Measurements from ENCODE around the gene ADISSP.
A peak's percentile ranks its signal among the peaks of the same experiment; 100 is the strongest.

Gene ADISSP

GRCh38 chr20:3767427-3768341, at the start of gene ADISSP:
TSS of gene ADISSP (minus strand) at chr20:3767753. CDS start at chr20:3760100, 7,653 bp downstream.
- Histone ChIP-seq H3K36me3 (ENCODE audit: control insufficient read depth in 1 of 2, insufficient read depth in 2 of 2, low read length in 2 of 2) (no peaks in the 10 kb centered on the region), H3K4me1 (ENCODE audit: control insufficient read depth in 1 of 2, insufficient read depth in 2 of 2, low read length in 2 of 2) (peaks cover 12 to 48% of the 10 kb centered on the region in 2 donors), H3K9me3 (ENCODE audit: control insufficient read depth in 1 of 2, low read length in 2 of 2) (no peaks in the 10 kb centered on the region), H3K4me3 (ENCODE audit: low read depth in 1 of 2, low read length in 2 of 2) (peak within 1 kb of the TSS; percentile 69 to 94), H3K27ac (ENCODE audit: low read length) (peak within 1 kb of the TSS; percentile 82), H3K27me3 (ENCODE audit: low read depth, low read length) (no peaks in the 10 kb centered on the region)

DNA sequence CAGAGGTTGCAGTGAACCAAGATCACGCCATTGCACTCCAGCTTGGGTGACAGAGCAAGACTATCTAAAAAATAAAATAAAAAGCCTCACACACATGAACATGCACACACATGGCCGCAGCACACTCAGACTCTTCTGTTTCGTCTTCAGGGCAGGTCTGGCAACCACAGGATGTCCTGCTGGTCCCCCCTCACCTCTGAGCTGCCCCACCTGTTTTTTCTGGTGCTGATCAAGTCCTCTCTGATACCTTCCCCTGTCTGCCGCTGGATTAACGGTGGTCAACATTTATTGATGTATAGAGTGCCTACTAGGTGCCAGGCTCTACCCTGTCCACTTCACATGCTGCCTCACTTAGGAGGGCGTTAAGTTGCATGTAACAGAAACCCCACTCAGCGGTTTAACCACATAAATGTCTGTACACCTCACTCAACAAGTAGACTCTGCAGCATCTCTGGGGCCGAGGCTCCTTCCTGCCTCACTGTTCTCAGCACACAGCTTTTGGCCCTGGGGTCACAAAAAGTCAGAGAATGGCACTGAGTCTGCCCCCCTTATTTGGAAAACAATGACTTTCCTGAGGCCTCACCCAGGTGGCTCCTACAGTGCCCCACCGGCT, 48.3 kb upstream of the ADISSP start:
- H3K27me3 ChIP-seq (ENCODE audit: low read depth, low read length): no peaks in the 10 kb centered on the region
- H3K4me3 ChIP-seq (ENCODE audit: low read depth in 1 of 2, low read length in 2 of 2): no peak overlapping the region
- H3K27ac ChIP-seq (ENCODE audit: low read length): no peak overlapping the region
- H3K4me1 ChIP-seq (ENCODE audit: control insufficient read depth in 1 of 2, insufficient read depth in 2 of 2, low read length in 2 of 2): peaks cover 6 to 36% of the 10 kb centered on the region in 2 donors
- H3K36me3 ChIP-seq (ENCODE audit: control insufficient read depth in 1 of 2, insufficient read depth in 2 of 2, low read length in 2 of 2): peaks cover 0 to 5% of the 10 kb centered on the region in 2 donors
- no peaks in the 10 kb centered on the region for H3K9me3 ChIP-seq (ENCODE audit: control insufficient read depth in 1 of 2, low read length in 2 of 2)

GRCh38 chr20:3814928-3815495, 47.5 kb upstream of the ADISSP start:
- Histone ChIP-seq H3K9me3 (ENCODE audit: control insufficient read depth in 1 of 2, low read length in 2 of 2) (no peaks in the 10 kb centered on the region), H3K4me3 (ENCODE audit: low read depth in 1 of 2, low read length in 2 of 2) (no peak overlapping the region), H3K27ac (ENCODE audit: low read length) (no peak overlapping the region), H3K36me3 (ENCODE audit: control insufficient read depth in 1 of 2, insufficient read depth in 2 of 2, low read length in 2 of 2) (no peaks in the 10 kb centered on the region), H3K4me1 (ENCODE audit: control insufficient read depth in 1 of 2, insufficient read depth in 2 of 2, low read length in 2 of 2) (peaks cover 6 to 39% of the 10 kb centered on the region in 2 donors), H3K27me3 (ENCODE audit: low read depth, low read length) (no peaks in the 10 kb centered on the region)

- Histone ChIP-seq H3K27ac (ENCODE audit: low read length) (no peak overlapping the region), H3K36me3 (ENCODE audit: control insufficient read depth in 1 of 2, insufficient read depth in 2 of 2, low read length in 2 of 2) (no peaks in the 10 kb centered on the region), H3K4me3 (ENCODE audit: low read depth in 1 of 2, low read length in 2 of 2) (no peak overlapping the region), H3K27me3 (ENCODE audit: low read depth, low read length) (no peaks in the 10 kb centered on the region), H3K4me1 (ENCODE audit: control insufficient read depth in 1 of 2, insufficient read depth in 2 of 2, low read length in 2 of 2) (peaks cover 6 to 29% of the 10 kb centered on the region in 2 donors), H3K9me3 (ENCODE audit: control insufficient read depth in 1 of 2, low read length in 2 of 2) (no peaks in the 10 kb centered on the region)
These were observed 46.5 kb upstream of the ADISSP start for GRCh38 chr20:3813848-3814581.

DNA sequence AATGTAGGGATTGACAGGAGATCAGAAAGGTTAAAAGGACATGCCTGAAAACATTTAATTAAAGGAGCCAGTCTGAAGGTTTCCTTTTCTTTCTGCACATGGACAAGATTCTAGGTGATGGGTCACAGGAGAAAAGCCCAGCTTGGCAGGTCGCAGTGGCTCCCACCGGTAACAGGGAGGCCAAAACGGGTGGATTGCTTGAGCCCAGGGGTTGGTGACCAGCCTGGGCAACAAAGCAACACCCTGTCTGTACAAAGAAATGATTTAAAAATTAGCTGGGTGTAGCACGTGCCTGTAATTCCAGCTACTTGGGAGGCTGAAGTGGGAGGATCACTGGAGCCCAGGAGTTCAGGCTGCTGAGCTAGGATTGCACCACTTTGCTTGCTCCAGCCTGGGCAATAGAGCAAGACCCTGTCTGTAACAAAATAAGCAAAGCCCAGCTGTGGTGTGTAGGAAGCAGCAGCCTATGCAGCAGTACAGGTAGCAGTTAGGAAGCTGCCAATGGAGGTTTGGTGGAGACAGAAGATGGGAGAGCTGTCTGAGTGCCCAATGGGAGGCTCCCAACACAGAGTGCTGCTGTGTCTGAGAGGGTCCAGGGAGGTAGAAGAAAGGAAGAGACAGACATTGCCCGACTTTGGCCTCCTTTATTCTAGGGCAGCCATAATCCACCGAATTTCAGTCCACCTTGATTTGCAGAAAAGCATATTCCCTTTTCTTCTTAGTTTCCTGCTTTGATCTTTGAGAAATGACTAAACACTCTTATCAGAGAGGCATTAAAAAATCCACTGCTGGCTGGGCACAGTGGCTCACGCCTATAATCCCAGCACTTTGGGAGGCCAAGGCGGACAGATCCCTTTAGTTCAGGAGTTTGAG, 45.7 kb upstream of the ADISSP start:
- Histone ChIP-seq H3K4me3 (ENCODE audit: low read depth in 1 of 2, low read length in 2 of 2) (no peak overlapping the region), H3K36me3 (ENCODE audit: control insufficient read depth in 1 of 2, insufficient read depth in 2 of 2, low read length in 2 of 2) (no peaks in the 10 kb centered on the region), H3K27me3 (ENCODE audit: low read depth, low read length) (no peaks in the 10 kb centered on the region), H3K4me1 (ENCODE audit: control insufficient read depth in 1 of 2, insufficient read depth in 2 of 2, low read length in 2 of 2) (peaks cover 6 to 25% of the 10 kb centered on the region in 2 donors), H3K27ac (ENCODE audit: low read length) (peak overlapping the region; percentile 27), H3K9me3 (ENCODE audit: control insufficient read depth in 1 of 2, low read length in 2 of 2) (no peaks in the 10 kb centered on the region)

DNA sequence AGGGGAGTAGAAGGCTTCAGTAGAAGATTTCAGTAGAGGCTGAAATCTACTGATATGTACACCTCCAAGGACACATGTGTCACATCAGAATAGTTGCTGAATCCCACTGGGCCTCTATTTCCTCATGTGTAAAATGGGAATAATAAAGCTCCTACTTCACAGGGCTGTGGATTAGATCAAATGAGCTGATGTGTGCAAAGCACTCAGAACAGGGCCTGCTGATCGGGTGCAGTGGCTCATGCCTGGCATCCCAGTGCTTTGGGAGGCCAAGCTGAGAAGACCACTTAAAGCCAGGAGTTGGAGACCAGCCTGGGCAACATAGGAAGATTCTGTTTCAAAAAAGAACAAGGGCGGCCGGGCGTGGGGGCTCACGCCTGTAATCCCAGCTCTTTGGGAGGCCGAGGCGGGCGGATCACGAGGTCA, 44.7 kb upstream of the ADISSP start:
- Histone ChIP-seq H3K4me1 (ENCODE audit: control insufficient read depth in 1 of 2, insufficient read depth in 2 of 2, low read length in 2 of 2) (peaks cover 13 to 31% of the 10 kb centered on the region in 2 donors), H3K4me3 (ENCODE audit: low read depth in 1 of 2, low read length in 2 of 2) (peak overlapping the region in 1 of 2 donors; percentile 46)

DNA sequence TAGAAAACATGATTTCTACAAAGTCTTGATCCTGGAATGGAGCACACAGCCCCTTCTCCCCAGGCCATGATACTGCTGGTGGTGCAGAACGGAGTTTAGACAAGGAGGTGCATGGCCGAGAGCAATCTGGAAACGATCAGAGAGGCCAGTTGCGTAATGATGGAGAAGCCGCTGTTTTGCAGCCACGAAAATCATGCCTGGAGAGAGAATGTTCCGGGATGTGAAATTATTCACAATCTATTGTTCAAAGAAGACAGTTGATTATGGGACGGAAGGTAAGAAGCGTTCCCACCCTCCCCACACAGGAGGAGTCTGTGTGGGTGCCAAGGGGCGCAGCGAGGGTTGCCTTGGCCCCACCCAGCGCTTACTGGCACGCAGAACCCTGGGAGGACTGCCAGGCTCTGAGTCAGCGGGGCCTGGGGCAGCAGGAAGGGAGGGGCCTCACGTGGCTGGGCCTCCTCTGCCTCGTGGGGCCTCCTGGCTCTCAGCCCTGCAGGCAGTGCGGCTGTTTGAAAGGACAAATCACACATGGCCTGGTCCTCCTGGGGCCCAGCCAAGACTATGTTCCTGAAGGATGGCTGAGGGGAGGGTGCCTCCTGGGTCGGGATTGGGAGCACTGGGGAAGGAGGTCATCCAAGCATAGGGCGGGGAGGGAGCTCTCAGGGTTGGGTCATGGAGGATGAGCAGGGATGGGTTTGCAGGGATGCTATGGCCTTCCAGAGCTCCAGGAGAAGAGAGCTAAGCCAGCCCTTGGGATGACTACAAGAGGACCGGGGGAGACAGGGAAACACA, 44.1 kb upstream of the ADISSP start:
- Histone ChIP-seq H3K36me3 (ENCODE audit: control insufficient read depth in 1 of 2, insufficient read depth in 2 of 2, low read length in 2 of 2) (no peaks in the 10 kb centered on the region), H3K4me3 (ENCODE audit: low read depth in 1 of 2, low read length in 2 of 2) (peak overlapping the region; percentile 46 to 63), H3K4me1 (ENCODE audit: control insufficient read depth in 1 of 2, insufficient read depth in 2 of 2, low read length in 2 of 2) (peaks cover 19 to 37% of the 10 kb centered on the region in 2 donors), H3K9me3 (ENCODE audit: control insufficient read depth in 1 of 2, low read length in 2 of 2) (no peaks in the 10 kb centered on the region), H3K27ac (ENCODE audit: low read length) (peak overlapping the region; percentile 97), H3K27me3 (ENCODE audit: low read depth, low read length) (no peaks in the 10 kb centered on the region)

More for the DNA sequence above, 44.7 kb upstream of the ADISSP start:
- no peaks in the 10 kb centered on the region for H3K36me3 ChIP-seq (ENCODE audit: control insufficient read depth in 1 of 2, insufficient read depth in 2 of 2, low read length in 2 of 2)
- no peaks in the 10 kb centered on the region for H3K9me3 ChIP-seq (ENCODE audit: control insufficient read depth in 1 of 2, low read length in 2 of 2)
- H3K27me3 ChIP-seq (ENCODE audit: low read depth, low read length): no peaks in the 10 kb centered on the region
- peak overlapping the region; percentile 73 for H3K27ac ChIP-seq (ENCODE audit: low read length)

- Histone ChIP-seq H3K4me3 (ENCODE audit: low read depth in 1 of 2, low read length in 2 of 2) (peak overlapping the region; percentile 31 to 38), H3K4me1 (ENCODE audit: control insufficient read depth in 1 of 2, insufficient read depth in 2 of 2, low read length in 2 of 2) (peaks cover 26 to 50% of the 10 kb centered on the region in 2 donors)
These were observed 41.0 kb upstream of the ADISSP start for GRCh38 chr20:3808544-3808943.

DNA sequence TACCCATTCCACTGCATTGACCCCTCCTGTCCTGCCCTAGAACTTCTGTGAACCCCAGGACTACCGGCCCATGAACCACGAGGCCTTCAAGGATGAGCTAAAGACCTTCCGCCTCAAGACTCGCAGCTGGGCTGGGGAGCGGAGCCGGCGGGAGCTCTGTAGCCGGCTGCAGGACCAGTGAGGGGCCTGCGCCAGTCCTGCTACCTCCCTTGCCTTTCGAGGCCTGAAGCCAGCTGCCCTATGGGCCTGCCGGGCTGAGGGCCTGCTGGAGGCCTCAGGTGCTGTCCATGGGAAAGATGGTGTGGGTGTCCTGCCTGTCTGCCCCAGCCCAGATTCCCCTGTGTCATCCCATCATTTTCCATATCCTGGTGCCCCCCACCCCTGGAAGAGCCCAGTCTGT, 37.2 kb upstream of the ADISSP start:
- Histone ChIP-seq H3K27ac (ENCODE audit: low read length) (no peak overlapping the region), H3K36me3 (ENCODE audit: control insufficient read depth in 1 of 2, insufficient read depth in 2 of 2, low read length in 2 of 2) (peaks cover 34 to 44% of the 10 kb centered on the region in 2 donors), H3K27me3 (ENCODE audit: low read depth, low read length) (no peaks in the 10 kb centered on the region), H3K4me1 (ENCODE audit: control insufficient read depth in 1 of 2, insufficient read depth in 2 of 2, low read length in 2 of 2) (peaks cover 20 to 38% of the 10 kb centered on the region in 2 donors), H3K4me3 (ENCODE audit: low read depth in 1 of 2, low read length in 2 of 2) (no peak overlapping the region), H3K9me3 (ENCODE audit: control insufficient read depth in 1 of 2, low read length in 2 of 2) (no peaks in the 10 kb centered on the region)

More at GRCh38 chr20:3808544-3808943, 41.0 kb upstream of the ADISSP start:
- H3K36me3 ChIP-seq (ENCODE audit: control insufficient read depth in 1 of 2, insufficient read depth in 2 of 2, low read length in 2 of 2): peaks cover 9 to 17% of the 10 kb centered on the region in 2 donors
- H3K27me3 ChIP-seq (ENCODE audit: low read depth, low read length): no peaks in the 10 kb centered on the region
- peak overlapping the region; percentile 96 for H3K27ac ChIP-seq (ENCODE audit: low read length)
- no peaks in the 10 kb centered on the region for H3K9me3 ChIP-seq (ENCODE audit: control insufficient read depth in 1 of 2, low read length in 2 of 2)
